Caco-2 (cell line): Measurements from ENCODE around the gene NAV3. TPM values are rescaled to one million over a fixed set of nuclear protein-coding genes. Genes with fewer than 3 reads are reported as not detected.
A peak's percentile ranks its signal among the peaks of the same experiment; 100 is the strongest.
"Not testable (repeated sequence)": the region's sequence is repeated elsewhere in the genome, so short reads cannot be mapped to it uniquely, and the experiment has no call there.

ENCODE experiments used
- BruUV-seq: library from RNA; stranded (reverse); fragments of 400-500 nt; replicated peaks from 2 replicates; lab custom pipeline; 2021; lab: Mats Ljungman, UMichigan
- CTCF ChIA-PET: fragments of 300-600 bp; sonication (Branson Sonifier 250); formaldehyde crosslinking; loops from one replicate; lab custom pipeline; 2022; ENCODE audit warnings: antibody characterized with exemption; lab: Charles Lee
- POLR2A ChIA-PET: fragments of 300-600 bp; sonication (Branson Sonifier 250); formaldehyde crosslinking; loops from one replicate; lab custom pipeline; 2022; ENCODE audit warnings: antibody characterized with exemption; lab: Charles Lee
- DNase-seq, 2 experiments: peaks; one replicate each; pipeline versions ENCODE4 v3.0.0 to v3.0.0-alpha.2; 2020 to 2022
- H3K27me3 ChIP-seq: replicated peaks from 2 replicates; pipeline ENCODE4 v1.6.0; 2011; ENCODE audit warnings: low read length; ENCODE audit not compliant: control insufficient read depth, insufficient read depth
- H3K36me3 ChIP-seq: 2 replicates; pipeline ENCODE4 v1.5.1; 2011; ENCODE audit warnings: low read length; ENCODE audit not compliant: control insufficient read depth, insufficient read depth
- H3K4me1 ChIP-seq: fragments of 250-450 bp; sonication (Bioruptor Pico); 2 replicates; pipeline ENCODE4 v1.5.1; 2020; ENCODE audit warnings: mild to moderate bottlenecking
- H3K4me3 ChIP-seq: 2 replicates; pipeline ENCODE4 v1.5.1; 2011; ENCODE audit warnings: low read depth, mild to moderate bottlenecking, control low read depth, low read length
- H3K9me3 ChIP-seq: fragments of 250-450 bp; sonication (Bioruptor Pico); 2 replicates; pipeline ENCODE4 v1.5.1; 2020; ENCODE audit warnings: mild to moderate bottlenecking, moderate library complexity
- H3K27ac Mint-ChIP-seq: one replicate; pipeline ENCODE4 v1.8.0; 2022; ENCODE audit warnings: mixed read lengths; ENCODE audit not compliant: unreplicated experiment
- H3K27me3 Mint-ChIP-seq: one replicate; pipeline ENCODE4 v1.8.0; 2022; ENCODE audit warnings: mixed read lengths; ENCODE audit not compliant: insufficient read depth, unreplicated experiment
- H3K36me3 Mint-ChIP-seq: one replicate; pipeline ENCODE4 v1.8.0; 2022; ENCODE audit warnings: mild to moderate bottlenecking, mixed read lengths; ENCODE audit not compliant: insufficient read depth, unreplicated experiment
- H3K4me1 Mint-ChIP-seq: one replicate; pipeline ENCODE4 v1.8.0; 2022; ENCODE audit warnings: low read depth, mixed read lengths; ENCODE audit not compliant: unreplicated experiment
- H3K4me3 Mint-ChIP-seq: one replicate; pipeline ENCODE4 v1.8.0; 2022; ENCODE audit warnings: mild to moderate bottlenecking, moderate library complexity, mixed read lengths; ENCODE audit not compliant: unreplicated experiment
- H3K9me3 Mint-ChIP-seq: one replicate; pipeline ENCODE4 v1.8.0; 2022; ENCODE audit warnings: mixed read lengths; ENCODE audit not compliant: unreplicated experiment
- CTCF ChIP-seq, 2 experiments: fragments of 200-600 bp in 1 of 2; IDR thresholded peaks; 1 replicate in 1 of 2; 2 replicates in 1 of 2; pipeline versions ENCODE4 v1.5.1 to v1.8.0; 2011 to 2022; ENCODE audit warnings: antibody characterized with exemption in 1 of 2, control low read depth in 1 of 2, inconsistent platforms in 1 of 2, low read depth in 1 of 2, low read length in 1 of 2, mild to moderate bottlenecking in 1 of 2, moderate library complexity in 1 of 2; ENCODE audit not compliant: insufficient read depth in 1 of 2, severe bottlenecking in 1 of 2, unreplicated experiment in 1 of 2
- intact Hi-C: fragments of 100-400 bp; cut with micrococcal nuclease; formaldehyde crosslinking; loops from one replicate; pipeline ENCODE4 v1.10.0; 2022; ENCODE audit not compliant: unreplicated experiment
- total RNA-seq: library from RNA; stranded (reverse); gene quantifications from 2 replicates; pipeline ENCODE4 v1.2.3, GENCODE V29; 2022

NAV3 gene
- total RNA-seq, 1 experiment from 2014 or later, result 0.45 TPM

DNA sequence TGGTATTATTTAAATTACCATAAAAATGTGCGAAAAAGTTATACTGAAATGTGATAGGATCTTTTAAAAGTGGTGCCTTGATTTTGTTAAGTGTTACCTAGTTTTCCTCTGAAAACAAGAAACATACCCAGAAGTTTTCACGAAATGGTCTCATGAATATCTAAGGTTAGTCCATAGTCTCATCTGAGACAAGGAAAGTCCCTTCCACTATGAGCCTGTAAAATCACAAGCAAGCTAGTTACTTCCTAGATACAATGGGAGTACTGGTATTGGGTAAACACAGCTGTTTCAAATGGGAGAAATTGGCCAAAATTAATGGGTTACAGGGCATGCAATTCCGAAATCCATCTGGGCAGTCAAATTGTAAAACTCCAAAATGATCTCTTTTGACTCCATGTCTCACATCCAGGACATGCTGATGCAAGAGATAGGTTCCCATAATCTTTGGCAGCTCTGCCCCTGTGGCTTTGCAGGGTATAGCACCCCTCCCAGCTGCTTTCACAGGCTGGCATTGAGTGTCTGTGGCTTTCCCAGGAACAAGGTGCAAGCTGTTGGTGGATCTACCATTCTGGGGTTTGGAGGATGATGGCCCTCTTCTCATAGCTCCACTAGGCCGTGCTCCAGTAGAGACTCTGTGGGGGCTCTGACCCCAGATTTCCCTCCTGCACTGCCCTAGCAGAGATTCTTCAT lies 271.4 kb downstream of the NAV3 start:
- peak in 1 of 2 experiments; percentile 29 for DNase-seq
- Histone ChIP-seq H3K27me3 (no peaks in the 10 kb centered on the region), H3K4me3 (no peak overlapping the region), H3K9me3 (no peaks in the 10 kb centered on the region), H3K4me1 (peaks cover 3% of the 10 kb centered on the region; the same call in 1 of the 2 replicates), H3K36me3 (no peaks in the 10 kb centered on the region)
- H3K9me3 Mint-ChIP-seq, result no peaks in the 10 kb centered on the region
- intact Hi-C loops, result no loop called here
- H3K4me3 Mint-ChIP-seq, result no peak overlapping the region
- no peaks in the 10 kb centered on the region for H3K36me3 Mint-ChIP-seq
- no TSS peak for BruUV-seq
- ChIA-PET CTCF (no interaction called here), POLR2A (no interaction called here)
- peaks cover 2% of the 10 kb centered on the region for H3K27me3 Mint-ChIP-seq
- TF ChIP-seq CTCF (IDR thresholded peaks at IDR 0.05; ENCODE audit: insufficient read depth in 1 of 2, low read depth in 1 of 2, low read length in 1 of 2, severe bottlenecking in 1 of 2, unreplicated experiment in 1 of 2), result no peak
- no peak overlapping the region for H3K27ac Mint-ChIP-seq
- H3K4me1 Mint-ChIP-seq, result peaks cover 6% of the 10 kb centered on the region

- H3K4me1 Mint-ChIP-seq, CTCF ChIA-PET: not testable (repeated sequence)
Observed at GRCh38 chr12:78102801-78103200, 272.1 kb downstream of the NAV3 start.

GRCh38 chr12:78115889-78116288 lies 285.2 kb downstream of the NAV3 start:
- H3K27me3 ChIP-seq, result no peaks in the 10 kb centered on the region
- Mint-ChIP-seq H3K4me3 (no peak overlapping the region), H3K36me3 (no peaks in the 10 kb centered on the region), H3K9me3 (peaks cover 22% of the 10 kb centered on the region), H3K27me3 (no peaks in the 10 kb centered on the region), H3K4me1 (no peaks in the 10 kb centered on the region), H3K27ac (no peak overlapping the region)
- H3K4me3 ChIP-seq, result no peak overlapping the region
- no peak for DNase-seq
- no peaks in the 10 kb centered on the region for H3K36me3 ChIP-seq
- TF ChIP-seq CTCF (IDR thresholded peaks at IDR 0.05; ENCODE audit: insufficient read depth in 1 of 2, low read depth in 1 of 2, low read length in 1 of 2, severe bottlenecking in 1 of 2, unreplicated experiment in 1 of 2), result no peak
- peaks cover 8% of the 10 kb centered on the region for H3K9me3 ChIP-seq
- ChIA-PET POLR2A (no interaction called here), CTCF (no interaction called here)
- intact Hi-C loops, result no loop called here
- BruUV-seq, result no TSS peak
- no peaks in the 10 kb centered on the region for H3K4me1 ChIP-seq

More at GRCh38 chr12:78102801-78103200, 272.1 kb downstream of the NAV3 start:
- H3K4me3 Mint-ChIP-seq, H3K4me3 ChIP-seq, H3K36me3 ChIP-seq, H3K27ac Mint-ChIP-seq, H3K9me3 ChIP-seq, DNase-seq, H3K9me3 Mint-ChIP-seq, POLR2A ChIA-PET, intact Hi-C loops, H3K4me1 ChIP-seq, H3K27me3 Mint-ChIP-seq, H3K36me3 Mint-ChIP-seq, BruUV-seq, H3K27me3 ChIP-seq: not testable (repeated sequence)
